Liver (tissue), 3 donors: Measurements from ENCODE around the gene OSBP2.

Experiments used
- ATF3 ChIP-seq: IDR thresholded peaks from 2 replicates; pipeline ENCODE4 v1.6.1; 2016; ENCODE audit warnings: antibody characterized with exemption
- EGR1 ChIP-seq, 2 donors: IDR thresholded peaks; 2 replicates each; pipeline ENCODE4 v1.6.1; 2016 to 2018; ENCODE audit warnings: antibody characterized with exemption in 2 of 2, low read depth in 2 of 2
- FOXA1 ChIP-seq: IDR thresholded peaks from 2 replicates; pipeline ENCODE4 v1.6.1; 2016; ENCODE audit warnings: antibody characterized with exemption
- GABPA ChIP-seq, 2 donors: IDR thresholded peaks in 1 of 2; conservative IDR thresholded peaks in 1 of 2; 2 replicates each; pipeline ENCODE4 v1.6.1; 2016; ENCODE audit warnings: antibody characterized with exemption in 2 of 2, mild to moderate bottlenecking in 1 of 2, moderate library complexity in 1 of 2
- NR2F2 ChIP-seq: IDR thresholded peaks from 2 replicates; pipeline ENCODE4 v1.6.1; 2016; ENCODE audit warnings: antibody characterized with exemption
- RXRA ChIP-seq, 2 donors: IDR thresholded peaks; 2 replicates each; pipeline ENCODE4 v1.6.1; 2017 to 2018; ENCODE audit warnings: antibody characterized with exemption in 2 of 2, mild to moderate bottlenecking in 1 of 2
- TAF1 ChIP-seq: conservative IDR thresholded peaks from 2 replicates; pipeline ENCODE4 v1.6.1; 2016; ENCODE audit warnings: antibody characterized with exemption, mild to moderate bottlenecking
- YY1 ChIP-seq: IDR thresholded peaks from 2 replicates; pipeline ENCODE4 v1.6.1; 2016; ENCODE audit warnings: antibody characterized with exemption, mild to moderate bottlenecking
- TF ChIP-seq, protein P1 (sequence below): fragments of 150-350 bp; IDR thresholded peaks from 2 replicates; pipeline ENCODE4 v1.5.1; 2017; ENCODE audit warnings: improper control_type of control experiment, low read depth, low read length; ENCODE audit not compliant: missing input control
- TF ChIP-seq, protein P2 (sequence below): IDR thresholded peaks from 2 replicates; pipeline ENCODE4 v1.6.1; 2016; ENCODE audit warnings: antibody characterized with exemption, mild to moderate bottlenecking
- donor health status: healthy.
- donor health status: healthy.

DNA sequence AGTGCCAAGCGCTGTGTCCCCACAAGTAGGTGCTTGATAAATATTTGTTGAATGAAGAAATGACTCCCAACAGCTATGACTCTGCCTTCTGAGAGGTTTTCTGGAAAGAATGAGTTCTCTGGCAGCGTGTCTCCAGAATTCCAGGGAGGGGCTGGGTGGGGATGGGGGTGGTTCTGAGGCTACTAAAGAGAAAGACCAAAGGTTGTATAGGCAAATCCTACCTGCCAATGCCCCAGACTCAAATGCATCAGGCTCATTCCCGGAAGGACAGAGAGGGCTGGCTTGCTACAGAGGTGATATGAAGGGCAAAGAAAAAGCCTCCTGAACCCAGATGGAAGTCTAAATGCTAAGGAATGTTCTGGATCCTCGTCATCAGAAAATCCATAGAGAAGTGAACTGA, 28.9 kb upstream of the OSBP2 start:
- TF ChIP-seq, protein P1, sequence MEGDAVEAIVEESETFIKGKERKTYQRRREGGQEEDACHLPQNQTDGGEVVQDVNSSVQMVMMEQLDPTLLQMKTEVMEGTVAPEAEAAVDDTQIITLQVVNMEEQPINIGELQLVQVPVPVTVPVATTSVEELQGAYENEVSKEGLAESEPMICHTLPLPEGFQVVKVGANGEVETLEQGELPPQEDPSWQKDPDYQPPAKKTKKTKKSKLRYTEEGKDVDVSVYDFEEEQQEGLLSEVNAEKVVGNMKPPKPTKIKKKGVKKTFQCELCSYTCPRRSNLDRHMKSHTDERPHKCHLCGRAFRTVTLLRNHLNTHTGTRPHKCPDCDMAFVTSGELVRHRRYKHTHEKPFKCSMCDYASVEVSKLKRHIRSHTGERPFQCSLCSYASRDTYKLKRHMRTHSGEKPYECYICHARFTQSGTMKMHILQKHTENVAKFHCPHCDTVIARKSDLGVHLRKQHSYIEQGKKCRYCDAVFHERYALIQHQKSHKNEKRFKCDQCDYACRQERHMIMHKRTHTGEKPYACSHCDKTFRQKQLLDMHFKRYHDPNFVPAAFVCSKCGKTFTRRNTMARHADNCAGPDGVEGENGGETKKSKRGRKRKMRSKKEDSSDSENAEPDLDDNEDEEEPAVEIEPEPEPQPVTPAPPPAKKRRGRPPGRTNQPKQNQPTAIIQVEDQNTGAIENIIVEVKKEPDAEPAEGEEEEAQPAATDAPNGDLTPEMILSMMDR, result no peak
- TF ChIP-seq TAF1 (no peak), GABPA (IDR thresholded peaks at IDR 0.05 in 1 of 2, conservative IDR thresholded peaks at IDR 0.05 in 1 of 2) (no peak), NR2F2 (no peak), FOXA1 (no peak), ATF3 (no peak), EGR1 (IDR thresholded peaks at IDR 0.05; ENCODE audit: low read depth in 2 of 2) (no peak), RXRA (IDR thresholded peaks at IDR 0.05) (no peak), YY1 (no peak)
- TF ChIP-seq, protein P2, sequence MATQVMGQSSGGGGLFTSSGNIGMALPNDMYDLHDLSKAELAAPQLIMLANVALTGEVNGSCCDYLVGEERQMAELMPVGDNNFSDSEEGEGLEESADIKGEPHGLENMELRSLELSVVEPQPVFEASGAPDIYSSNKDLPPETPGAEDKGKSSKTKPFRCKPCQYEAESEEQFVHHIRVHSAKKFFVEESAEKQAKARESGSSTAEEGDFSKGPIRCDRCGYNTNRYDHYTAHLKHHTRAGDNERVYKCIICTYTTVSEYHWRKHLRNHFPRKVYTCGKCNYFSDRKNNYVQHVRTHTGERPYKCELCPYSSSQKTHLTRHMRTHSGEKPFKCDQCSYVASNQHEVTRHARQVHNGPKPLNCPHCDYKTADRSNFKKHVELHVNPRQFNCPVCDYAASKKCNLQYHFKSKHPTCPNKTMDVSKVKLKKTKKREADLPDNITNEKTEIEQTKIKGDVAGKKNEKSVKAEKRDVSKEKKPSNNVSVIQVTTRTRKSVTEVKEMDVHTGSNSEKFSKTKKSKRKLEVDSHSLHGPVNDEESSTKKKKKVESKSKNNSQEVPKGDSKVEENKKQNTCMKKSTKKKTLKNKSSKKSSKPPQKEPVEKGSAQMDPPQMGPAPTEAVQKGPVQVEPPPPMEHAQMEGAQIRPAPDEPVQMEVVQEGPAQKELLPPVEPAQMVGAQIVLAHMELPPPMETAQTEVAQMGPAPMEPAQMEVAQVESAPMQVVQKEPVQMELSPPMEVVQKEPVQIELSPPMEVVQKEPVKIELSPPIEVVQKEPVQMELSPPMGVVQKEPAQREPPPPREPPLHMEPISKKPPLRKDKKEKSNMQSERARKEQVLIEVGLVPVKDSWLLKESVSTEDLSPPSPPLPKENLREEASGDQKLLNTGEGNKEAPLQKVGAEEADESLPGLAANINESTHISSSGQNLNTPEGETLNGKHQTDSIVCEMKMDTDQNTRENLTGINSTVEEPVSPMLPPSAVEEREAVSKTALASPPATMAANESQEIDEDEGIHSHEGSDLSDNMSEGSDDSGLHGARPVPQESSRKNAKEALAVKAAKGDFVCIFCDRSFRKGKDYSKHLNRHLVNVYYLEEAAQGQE, result no peak
